Measurements from ENCODE around the gene ATP2A3.

DNA sequence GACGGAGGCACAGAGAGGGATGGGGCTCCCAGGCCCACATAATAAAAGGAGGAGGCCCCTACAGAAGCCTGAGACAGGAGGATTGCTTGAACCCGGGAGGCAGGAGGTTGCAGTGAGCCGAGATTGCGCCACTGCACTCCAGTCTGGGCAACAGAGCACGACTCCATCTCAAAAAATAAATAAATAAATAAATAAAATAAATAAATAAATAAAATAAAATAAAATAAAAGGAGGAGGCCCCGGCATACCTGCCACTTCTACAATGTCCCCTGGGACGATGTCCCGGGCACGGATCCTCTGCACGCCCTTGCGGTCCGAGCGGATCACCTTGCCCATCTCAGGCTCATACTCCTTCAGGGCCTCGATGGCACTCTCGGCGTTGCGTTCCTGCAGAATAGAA is 13.2 kb downstream of the ATP2A3 start:
- TF ChIP-seq, protein P1, sequence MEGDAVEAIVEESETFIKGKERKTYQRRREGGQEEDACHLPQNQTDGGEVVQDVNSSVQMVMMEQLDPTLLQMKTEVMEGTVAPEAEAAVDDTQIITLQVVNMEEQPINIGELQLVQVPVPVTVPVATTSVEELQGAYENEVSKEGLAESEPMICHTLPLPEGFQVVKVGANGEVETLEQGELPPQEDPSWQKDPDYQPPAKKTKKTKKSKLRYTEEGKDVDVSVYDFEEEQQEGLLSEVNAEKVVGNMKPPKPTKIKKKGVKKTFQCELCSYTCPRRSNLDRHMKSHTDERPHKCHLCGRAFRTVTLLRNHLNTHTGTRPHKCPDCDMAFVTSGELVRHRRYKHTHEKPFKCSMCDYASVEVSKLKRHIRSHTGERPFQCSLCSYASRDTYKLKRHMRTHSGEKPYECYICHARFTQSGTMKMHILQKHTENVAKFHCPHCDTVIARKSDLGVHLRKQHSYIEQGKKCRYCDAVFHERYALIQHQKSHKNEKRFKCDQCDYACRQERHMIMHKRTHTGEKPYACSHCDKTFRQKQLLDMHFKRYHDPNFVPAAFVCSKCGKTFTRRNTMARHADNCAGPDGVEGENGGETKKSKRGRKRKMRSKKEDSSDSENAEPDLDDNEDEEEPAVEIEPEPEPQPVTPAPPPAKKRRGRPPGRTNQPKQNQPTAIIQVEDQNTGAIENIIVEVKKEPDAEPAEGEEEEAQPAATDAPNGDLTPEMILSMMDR (IDR thresholded peaks at IDR 0.05; ENCODE audit: low read length) = no peak
- TF ChIP-seq EZH2 (IDR thresholded peaks at IDR 0.05; ENCODE audit: borderline replicate concordance, low read length) = no peak

Measured in OCI-LY1 (cell line).